K562 (cell line): ENCODE results near the gene FBXW7. TPM values are rescaled to one million over a fixed set of nuclear protein-coding genes. Genes with fewer than 3 reads are reported as not detected.

Experiments used
- ATAC-seq: fragments of 200-7000 bp; cut with Tn5 transposase; 3 replicates; pipeline ENCODE4 v1.9.1; 2020; ENCODE audit warnings: moderate library complexity
- BruUV-seq: library from RNA; stranded (reverse); fragments of 400-500 nt; replicated peaks from 2 replicates; lab custom pipeline; 2021; lab: Mats Ljungman, UMichigan
- CTCF ChIA-PET: fragments of 300-600 bp; formaldehyde crosslinking; extraction: SDS; loops from one replicate; lab custom pipeline; 2021; ENCODE audit warnings: low intra/inter-chr PET ratio; lab: Yijun Ruan, JAX
- POLR2A ChIA-PET: fragments of 300-600, 350-650 bp; sonication (Branson Sonifier 250); formaldehyde crosslinking; extraction: SDS; loops from one replicate; lab custom pipeline; 2021; ENCODE audit warnings: antibody characterized with exemption, inconsistent platforms; lab: Yijun Ruan, JAX
- DNase-seq, 4 experiments: peaks; one replicate each; pipeline versions ENCODE4 v3.0.0 to v3.0.0-alpha.2; 2011 to 2018; ENCODE audit warnings: low spot score in 3 of 4, mixed read lengths in 3 of 4; ENCODE audit errors: extremely low read depth in 1 of 4
- FAIRE-seq: peaks from 2 replicates; lab custom pipeline; 2011; peaks lifted over from hg19 to GRCh38; lab: Jason Lieb, UNC
- H2AFZ ChIP-seq: 2 replicates; pipeline ENCODE4 v1.6.0; 2011; ENCODE audit warnings: low read depth, low read length, control low read depth, inconsistent platforms
- H3K27ac ChIP-seq: fragments of 200-600 bp; 3 replicates; pipeline ENCODE4 v1.8.0; 2011; ENCODE audit warnings: low read depth, mild to moderate bottlenecking, control low read depth, inconsistent platforms, low read length, moderate library complexity, mixed read lengths; ENCODE audit errors: extremely low read depth
- H3K27me3 ChIP-seq, 2 experiments: fragments of 300-600 bp in 1 of 2; 2 replicates in 1 of 2; 3 replicates in 1 of 2; pipeline versions ENCODE4 v1.6.0 to v1.8.0; 2011; ENCODE audit warnings: inconsistent platforms in 2 of 2, low read length in 2 of 2, mild to moderate bottlenecking in 1 of 2, mixed read lengths in 1 of 2, moderate library complexity in 1 of 2; ENCODE audit not compliant: control insufficient read depth in 2 of 2, insufficient read depth in 2 of 2
- H3K36me3 ChIP-seq: fragments of 300-600 bp; 3 replicates; pipeline ENCODE4 v1.8.0; 2011; ENCODE audit warnings: mild to moderate bottlenecking, low read length, inconsistent platforms; ENCODE audit not compliant: control insufficient read depth, insufficient read depth
- H3K4me1 ChIP-seq, 2 experiments: fragments of 200-600 bp in 1 of 2; replicated peaks in 1 of 2; 2 replicates in 1 of 2; 3 replicates in 1 of 2; pipeline versions ENCODE4 v1.5.1 to v1.8.0; 2011; ENCODE audit warnings: inconsistent platforms in 2 of 2, low read length in 2 of 2, mild to moderate bottlenecking in 1 of 2, mixed read lengths in 1 of 2, moderate library complexity in 1 of 2; ENCODE audit not compliant: control insufficient read depth in 2 of 2, insufficient read depth in 2 of 2
- H3K4me2 ChIP-seq: 2 replicates; pipeline ENCODE4 v1.6.1; 2011; ENCODE audit warnings: low read length, control low read depth, inconsistent platforms, mixed read lengths; ENCODE audit not compliant: insufficient read depth
- H3K4me3 ChIP-seq: fragments of 200-600 bp; sonication (generic), shearing (Covaris generic); 2 replicates; pipeline ENCODE4 v1.5.1; 2016; ENCODE audit warnings: control low read depth, inconsistent platforms
- H3K79me2 ChIP-seq: fragments of 200-600 bp; 3 replicates; pipeline ENCODE4 v1.8.0; 2011; ENCODE audit warnings: low read length, inconsistent platforms; ENCODE audit not compliant: control insufficient read depth, insufficient read depth
- H3K9ac ChIP-seq, 2 experiments: 2 replicates each; pipeline versions ENCODE4 v1.6.0 to v1.6.1; 2011; ENCODE audit warnings: low read depth in 2 of 2, low read length in 2 of 2, control low read depth in 1 of 2, inconsistent platforms in 1 of 2, mild to moderate bottlenecking in 1 of 2, mixed read lengths in 1 of 2; ENCODE audit not compliant: insufficient read depth in 1 of 2
- H3K9me1 ChIP-seq: one replicate; pipeline ENCODE4 v1.6.0; 2011; ENCODE audit warnings: inconsistent platforms, mild to moderate bottlenecking, low read length, moderate library complexity; ENCODE audit not compliant: control insufficient read depth, insufficient read depth
- H3K9me3 ChIP-seq: replicated peaks from 2 replicates; pipeline ENCODE4 v1.5.1; 2011; ENCODE audit warnings: low read depth, low read length, inconsistent platforms; ENCODE audit not compliant: control insufficient read depth, insufficient read depth
- H4K20me1 ChIP-seq: replicated peaks from 2 replicates; pipeline ENCODE4 v1.6.1; 2011; ENCODE audit warnings: low read length, inconsistent platforms, mixed read lengths; ENCODE audit not compliant: control insufficient read depth, insufficient read depth
- CGGBP1 ChIP-seq: fragments of 250-450 bp; sonication (Bioruptor Pico); IDR thresholded peaks from 2 replicates; pipeline ENCODE4 v1.9.0; 2021; ENCODE audit warnings: mild to moderate bottlenecking
- ELF2 ChIP-seq: fragments of 250-450 bp; sonication (Bioruptor Pico); IDR thresholded peaks from 2 replicates; pipeline ENCODE4 v1.5.0; 2021; ENCODE audit warnings: mild to moderate bottlenecking
- HDAC8 ChIP-seq: fragments of 450-650 bp; IDR thresholded peaks from 2 replicates; pipeline ENCODE4 v1.6.1; 2016; ENCODE audit warnings: mild to moderate bottlenecking, missing genetic modification characterization, moderate library complexity, missing compliant biosample characterization
- HMG20A ChIP-seq: fragments of 450-650 bp; formaldehyde crosslinking; conservative IDR thresholded peaks from 2 replicates; pipeline ENCODE4 v1.4.0; 2020; ENCODE audit warnings: mild to moderate bottlenecking, mixed read lengths
- HNRNPL ChIP-seq: fragments of 200-400 bp; formaldehyde crosslinking; IDR thresholded peaks from 2 replicates; pipeline ENCODE4 v1.6.1; 2017; ENCODE audit warnings: low read depth, mild to moderate bottlenecking, low read length
- PML ChIP-seq: IDR thresholded peaks from 2 replicates; pipeline ENCODE4 v1.6.1; 2012; ENCODE audit warnings: low read length, inconsistent platforms
- RFX5 ChIP-seq: IDR thresholded peaks from 2 replicates; pipeline ENCODE4 v1.6.1; 2011; ENCODE audit warnings: low read depth, mild to moderate bottlenecking, improper control_type of control experiment, low read length
- SLC30A9 ChIP-seq: fragments of 250-450 bp; sonication (Bioruptor Pico); IDR thresholded peaks from 2 replicates; pipeline ENCODE4 v1.8.0; 2022; ENCODE audit warnings: mild to moderate bottlenecking, moderate library complexity
- TAF1 ChIP-seq: IDR thresholded peaks from 2 replicates; pipeline ENCODE4 v1.6.1; 2011; ENCODE audit warnings: mild to moderate bottlenecking, low read length, moderate library complexity; ENCODE audit not compliant: insufficient read depth, control insufficient read depth, severe bottlenecking; ENCODE audit errors: extremely low read depth
- TGIF2 ChIP-seq: sonication (generic); formaldehyde crosslinking; IDR thresholded peaks from 2 replicates; pipeline ENCODE4 v1.8.1; 2022; ENCODE audit warnings: mild to moderate bottlenecking, missing genetic modification reagents, moderate library complexity
- ZNF584 ChIP-seq: fragments of 200-800 bp; sonication (Bioruptor generic); IDR thresholded peaks from 2 replicates; pipeline ENCODE4 v1.6.1; 2016; ENCODE audit warnings: low read depth, mild to moderate bottlenecking, missing genetic modification characterization, missing compliant biosample characterization
- ZNF717 ChIP-seq: fragments of 250-450 bp; sonication (Bioruptor Pico); IDR thresholded peaks from 2 replicates; pipeline ENCODE4 v1.5.0; 2021
- WGBS: fragments of 100-300 bp; shearing (Covaris generic); methylation state at CpG from one replicate; pipeline ENCODE4 v1.1.6; 2016; ENCODE audit warnings: low coverage, mixed read lengths; ENCODE audit not compliant: insufficient coverage; ENCODE audit errors: missing lambda C conversion rate; 5-methylcytosine and 5-hydroxymethylcytosine counted together
- in situ Hi-C: fragments of 300-500 bp; cut with MboI; formaldehyde crosslinking; loops from 4 replicates; pipeline ENCODE4 v1.15.0; 2018; ENCODE audit warnings: inconsistent platforms, mixed read lengths
- intact Hi-C: fragments of 100-400 bp; cut with micrococcal nuclease; formaldehyde crosslinking; loops from 2 replicates; pipeline ENCODE4 v1.14.2; 2022
- polyA plus RNA-seq, 8 experiments: library from polyadenylated mRNA; depleted of rRNA in 4 of 8; stranded (reverse) in 5 of 8; unstranded in 3 of 8; fragments of >200 nt; fragmentation: Nextera tagmentation in 2 of 8; fragmentation: Illumina TruSeq in 1 of 8; extraction: Ambion mirVana in 2 of 8; extraction: Trizol in 1 of 8; gene quantifications; 2 replicates each; pipeline versions ENCODE4 v1.2.1 to v1.2.3, GENCODE V29; 2011 to 2014; ENCODE audit warnings: inconsistent platforms in 1 of 8, missing spikeins in 1 of 8
- total RNA-seq, 7 experiments: library from RNA; depleted of rRNA in 6 of 7; stranded (reverse); fragments of >200 nt in 6 of 7; fragmentation: Illumina TruSeq in 2 of 7; extraction: Trizol in 2 of 7; gene quantifications; 2 replicates each; pipeline versions ENCODE4 v1.2.1 to v1.2.3, GENCODE V29; 2011 to 2021; ENCODE audit warnings: low replicate concordance in 1 of 7

The FBXW7 gene
- total and polyA plus RNA-seq, 9 of the 15 experiments (the other 6 are each of a cell fraction or from before 2014, with no cell fraction given) = 6.8 to 44.2 (median 16.4) TPM

GRCh38 chr4:152467101-152467500 is 68.8 kb downstream of the FBXW7 start:
- Histone ChIP-seq H3K79me2 (peaks cover 11% of the 10 kb centered on the region; the same call in 2 of the 3 replicates), H3K27me3 (no peaks in the 10 kb centered on the region), H3K9me1 (no peaks in the 10 kb centered on the region), H3K4me3 (no peak overlapping the region), H3K27ac (no peak overlapping the region), H3K9ac (no peak overlapping the region), H4K20me1 (no peaks in the 10 kb centered on the region), H2AFZ (no peak overlapping the region), H3K4me2 (no peak overlapping the region), H3K36me3 (no peaks in the 10 kb centered on the region), H3K4me1 (no peaks in the 10 kb centered on the region; a peak in 3 of 5 replicates), H3K9me3 (no peaks in the 10 kb centered on the region)
- POLR2A ChIA-PET = interaction anchor here (0.7 kb wide), 1 partner anchor 36 kb away, joined by 3 read pairs; no protein-coding TSS in a partner anchor
- ATAC-seq (no peak), DNase-seq (no peak), FAIRE-seq (no peak)
- BruUV-seq = no TSS peak
- CTCF ChIA-PET = no interaction called here
- TF ChIP-seq HNRNPL (no peak), PML (no peak), HMG20A (CRISPR knock-in tag) (no peak), CGGBP1 (CRISPR knock-in tag) (no peak), TGIF2 (CRISPR knock-in tag) (no peak), ZNF584 (CRISPR knock-in tag) (no peak), ELF2 (CRISPR knock-in tag) (no peak), SLC30A9 (CRISPR knock-in tag) (no peak), TAF1 (no peak), HDAC8 (no peak), RFX5 (no peak), ZNF717 (no peak)
- WGBS = 67% methylated on average over 4 of the region's 4 CpGs
- in situ Hi-C loops (no loop called here), intact Hi-C loops (loop anchor here (10.0 kb wide), 1 partner anchor 658 kb away; no protein-coding TSS in a partner anchor)
